GM21447 (cell line): ENCODE measurements around the gene PCCA.
A peak's percentile ranks its signal among the peaks of the same experiment; 100 is the strongest.
"Not testable (repeated sequence)": the region's sequence is repeated elsewhere in the genome, so short reads cannot be mapped to it uniquely, and the experiment has no call there.

ENCODE experiments used
- ATAC-seq: cut with Tn5 transposase; IDR thresholded peaks from one replicate; pipeline ENCODE4 v1.9.1; 2021; ENCODE audit not compliant: unreplicated experiment

The PCCA gene

DNA sequence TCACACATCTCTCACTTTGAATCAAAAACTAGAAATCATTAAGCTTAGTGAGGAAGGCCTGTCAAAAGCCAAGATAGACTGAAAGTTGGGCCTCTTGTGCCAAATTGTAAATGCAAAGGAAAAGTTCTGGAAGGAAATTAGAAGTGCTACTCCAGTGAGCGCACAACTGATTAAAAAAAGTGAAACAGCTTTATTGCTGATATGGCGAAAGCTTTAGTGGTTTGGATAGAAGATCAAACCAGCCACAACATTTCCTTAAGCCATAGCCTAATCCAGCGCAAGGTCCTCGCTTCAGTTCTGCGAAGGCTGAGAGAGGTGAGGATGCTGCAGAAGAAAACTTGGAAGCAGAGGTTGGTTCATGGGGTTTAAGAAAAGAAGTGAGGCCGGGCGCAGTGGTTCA is 7.6 kb downstream of the PCCA start:
- no peak for ATAC-seq

DNA sequence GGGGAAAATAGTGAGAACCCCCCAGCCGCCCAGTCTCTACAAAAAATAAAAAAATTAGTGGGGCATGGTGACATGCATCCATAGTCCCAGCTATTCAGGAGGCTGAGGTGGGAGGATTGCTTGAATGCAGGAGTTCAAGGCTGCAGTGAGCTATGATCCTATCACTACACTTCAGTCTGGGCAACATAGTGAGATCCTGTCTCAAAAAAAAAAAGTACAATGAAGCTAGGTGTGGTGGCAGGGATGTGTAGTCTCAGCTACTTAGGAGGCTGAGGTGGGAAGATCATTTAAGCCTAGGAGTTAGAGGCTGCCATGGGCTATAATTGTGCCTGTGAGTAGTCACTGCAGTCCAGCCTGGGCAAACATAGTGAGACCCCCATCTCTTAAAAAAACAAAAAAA is 8.9 kb downstream of the PCCA start:
- no peak for ATAC-seq

DNA sequence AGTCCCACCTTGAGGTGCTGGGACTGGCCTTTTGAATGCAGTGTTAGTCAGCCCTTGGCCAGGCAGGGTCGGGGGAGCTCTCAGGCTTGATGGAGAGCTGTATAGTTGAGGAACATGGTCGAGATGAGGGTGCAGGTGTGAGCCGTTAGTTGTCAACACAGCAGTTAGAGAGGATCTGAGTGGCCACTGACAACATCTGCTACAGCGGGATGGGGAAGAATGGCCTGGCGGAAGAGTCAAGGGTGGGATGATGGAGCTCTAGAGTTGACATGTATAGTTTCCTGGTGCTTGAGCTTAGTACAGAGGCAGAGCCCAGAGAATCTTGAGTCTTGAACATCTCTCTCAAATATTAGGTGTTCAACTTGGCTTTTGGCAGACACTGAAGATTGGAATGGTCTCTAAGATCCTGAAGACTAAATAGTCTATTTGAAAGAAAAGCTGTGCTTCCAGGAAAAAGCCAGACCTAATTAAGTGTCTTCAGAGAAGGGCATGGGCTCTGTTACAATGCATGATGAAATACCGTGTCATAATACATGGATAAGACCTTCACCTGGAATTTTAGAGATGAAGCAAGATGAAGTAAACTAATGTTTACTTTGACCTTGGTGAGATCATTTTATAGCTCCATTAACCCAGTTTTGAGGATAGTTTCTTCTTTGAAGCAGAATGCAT is 9.7 kb downstream of the PCCA start:
- no peak for ATAC-seq

DNA sequence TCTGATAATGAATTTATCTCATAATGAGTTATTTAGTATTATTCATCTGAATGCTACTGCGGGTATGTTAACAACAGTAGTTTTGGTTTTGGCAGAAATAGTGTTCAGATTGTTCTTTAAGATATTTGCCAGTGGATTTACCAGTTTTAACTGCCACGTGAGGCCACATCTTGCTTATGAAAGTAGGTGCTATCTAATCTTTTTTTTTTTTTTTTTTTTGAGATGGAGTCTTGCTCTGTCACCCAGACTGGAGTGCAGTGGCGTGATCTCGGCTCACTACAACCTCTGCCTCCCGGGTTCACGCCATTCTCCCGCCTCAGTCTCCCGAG is 10.2 kb downstream of the PCCA start:
- ATAC-seq: not testable (repeated sequence)

DNA sequence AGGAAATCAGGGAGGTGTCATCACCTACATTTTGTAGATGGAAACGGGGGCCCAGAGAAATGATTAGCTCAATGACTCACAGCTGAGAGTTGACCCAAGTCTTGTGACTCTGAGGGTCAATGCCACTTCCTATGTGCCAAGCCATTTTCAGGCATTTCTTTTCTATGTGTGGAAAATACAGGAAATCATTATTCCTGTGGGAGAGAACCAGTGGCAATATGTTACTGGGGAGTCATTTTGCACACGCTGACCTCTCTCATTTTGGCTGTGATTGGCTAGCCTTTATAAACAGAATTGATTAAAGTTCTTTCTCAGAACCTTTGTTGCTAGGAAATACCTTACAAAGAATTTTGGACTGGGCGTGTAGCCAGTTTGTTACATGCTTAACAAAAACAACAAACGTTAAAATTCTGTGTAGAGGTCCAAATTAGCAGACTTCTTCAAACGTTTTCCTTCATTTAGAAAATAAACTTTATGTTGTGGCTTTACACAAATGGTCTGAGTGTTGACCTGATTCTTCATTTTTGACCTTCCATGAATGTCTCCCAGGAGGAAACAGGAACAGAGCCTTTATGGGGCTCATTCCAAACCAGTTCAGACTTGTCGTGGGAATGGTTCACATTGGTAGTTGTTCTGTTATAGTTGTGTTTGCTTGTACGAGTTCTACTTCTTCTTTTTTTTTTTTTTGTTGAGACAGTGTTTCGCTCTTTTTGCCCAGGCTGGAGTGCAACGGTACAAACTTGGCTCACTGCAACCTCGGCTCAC is 11.4 kb downstream of the PCCA start:
- no peak for ATAC-seq

DNA sequence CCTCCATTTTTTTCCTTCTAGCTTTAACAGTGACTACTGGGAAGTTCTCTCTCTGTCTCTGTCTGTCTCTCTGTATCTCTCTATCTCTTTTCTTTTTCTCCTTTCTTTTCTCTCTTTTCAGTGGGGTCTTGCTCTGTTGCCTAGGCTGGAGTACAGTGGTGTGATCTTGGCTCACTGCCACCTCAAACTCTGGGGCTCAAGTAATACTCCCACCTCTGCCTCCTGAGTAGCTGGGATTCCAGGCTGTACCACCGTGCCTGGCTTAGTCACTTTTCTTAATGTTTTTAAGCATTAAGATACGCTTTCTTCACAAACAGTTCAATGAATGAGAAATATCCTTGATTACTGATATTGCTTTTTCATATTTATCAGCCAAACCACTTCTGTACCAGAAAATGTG is 13.1 kb downstream of the PCCA start:
- no peak for ATAC-seq

DNA sequence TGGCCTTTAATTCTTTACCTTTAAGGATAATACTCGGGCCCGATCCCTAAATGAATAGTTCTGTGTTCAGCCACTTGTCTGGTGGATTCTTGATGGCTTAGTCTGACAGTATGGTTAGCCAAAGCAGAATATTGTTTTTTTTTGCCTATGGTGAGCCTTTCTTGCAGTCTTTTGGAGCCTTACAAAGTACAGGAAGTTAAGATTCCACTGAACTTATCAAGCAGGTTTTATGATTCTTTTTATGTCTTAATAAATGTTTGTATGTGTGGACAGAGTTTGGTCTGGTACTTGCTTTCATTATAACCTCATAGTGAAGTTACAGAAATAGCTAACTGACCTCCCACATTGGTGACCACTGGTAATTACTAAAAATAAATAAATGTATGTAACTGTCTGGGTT is 17.1 kb downstream of the PCCA start:
- ATAC-seq: no peak

DNA sequence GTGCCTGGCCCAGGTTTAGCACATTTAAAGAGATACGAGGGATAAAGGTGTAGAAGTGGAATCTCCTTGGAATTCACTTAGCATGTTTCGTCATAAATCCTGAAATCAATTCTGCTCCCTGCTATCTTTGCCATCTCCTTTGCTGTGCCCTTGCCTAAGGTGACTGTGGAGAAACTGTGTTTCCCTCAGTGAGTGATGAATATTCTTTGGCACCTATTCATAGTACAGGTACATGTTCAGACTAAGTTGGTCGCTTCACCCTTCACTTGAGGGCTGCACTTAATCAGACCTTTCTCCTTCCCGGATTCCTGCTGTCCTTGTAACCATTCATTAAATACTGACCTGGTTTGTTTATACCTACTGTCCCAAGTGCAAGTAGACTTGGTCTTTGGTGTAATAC is 17.8 kb downstream of the PCCA start:
- ATAC-seq: no peak

DNA sequence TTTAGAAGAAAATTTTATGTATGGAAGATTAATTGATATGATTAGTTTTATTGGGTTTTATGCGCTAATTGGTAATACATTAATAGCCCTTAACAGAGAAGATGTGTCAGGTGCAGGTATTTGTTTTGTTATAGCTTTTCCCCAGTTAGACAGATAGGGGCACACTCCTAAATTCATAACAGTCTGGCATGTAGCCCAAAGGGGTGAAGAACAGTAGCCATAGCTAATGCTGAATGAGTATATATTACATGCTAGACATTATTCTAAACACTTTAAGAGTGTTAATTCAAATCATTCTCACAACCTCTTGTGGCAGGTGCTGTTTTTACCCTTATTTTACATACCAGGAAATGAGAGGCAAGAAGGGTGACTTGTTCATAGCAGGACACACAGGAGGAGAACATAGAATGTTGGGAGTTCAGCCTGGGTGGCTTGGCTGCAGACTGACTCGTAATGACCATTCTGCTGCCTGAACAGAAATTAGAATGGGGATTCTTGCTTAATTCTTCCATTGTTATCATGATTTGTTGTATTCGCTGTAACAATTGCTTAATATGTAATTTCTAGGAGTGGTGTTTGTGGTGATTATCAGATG is 20.1 kb downstream of the PCCA start:
- peak; percentile 79 for ATAC-seq

DNA sequence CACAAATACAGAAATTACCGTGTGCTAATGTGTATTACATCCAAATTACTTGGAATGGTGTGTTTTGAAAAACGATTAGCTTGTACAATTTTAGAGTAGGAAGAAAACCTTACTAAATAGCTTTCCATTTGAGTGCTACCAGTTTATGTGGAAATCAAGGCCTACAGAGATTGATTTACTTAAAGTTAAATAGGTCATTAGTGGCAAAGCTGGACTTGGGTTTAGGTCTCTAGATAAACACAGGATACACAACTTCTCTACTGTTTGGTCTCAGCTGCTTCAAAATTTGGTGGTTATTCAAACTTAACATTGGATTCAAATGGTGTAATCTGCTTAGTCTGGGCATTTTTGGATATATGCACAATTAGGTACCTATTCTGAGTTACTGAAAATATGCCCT is 21.4 kb downstream of the PCCA start:
- ATAC-seq: no peak

DNA sequence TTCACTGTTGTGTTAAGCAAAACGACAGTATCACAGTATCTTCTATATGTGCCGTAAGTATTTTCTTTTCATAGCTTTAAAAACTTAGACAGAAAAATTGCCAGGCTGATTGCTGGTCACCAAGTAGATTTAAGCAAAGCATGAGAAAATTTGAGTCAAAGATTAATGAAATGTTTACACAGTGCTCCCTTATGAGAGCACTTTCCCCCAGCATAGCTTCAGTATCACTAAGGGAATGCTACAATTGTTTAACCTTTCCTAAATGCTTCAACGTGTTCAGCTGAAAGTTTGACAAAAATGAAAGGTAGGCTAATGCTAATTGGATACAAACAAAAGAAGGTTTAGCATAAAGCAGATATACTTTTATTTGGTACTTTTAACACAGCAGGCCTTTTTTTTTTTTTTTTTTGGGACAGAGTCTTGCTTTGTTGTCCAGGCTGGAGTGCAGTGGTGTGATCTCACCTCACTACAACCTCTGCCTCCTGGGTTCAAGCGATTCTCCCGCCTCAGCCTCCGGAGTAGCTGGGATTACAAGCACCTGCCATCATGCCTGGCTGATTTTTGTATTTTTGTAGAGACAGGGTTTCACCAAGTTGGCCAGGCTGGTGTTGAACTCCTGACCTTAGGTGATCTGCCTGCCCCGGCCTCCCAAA is 23.4 kb downstream of the PCCA start:
- ATAC-seq: no peak

DNA sequence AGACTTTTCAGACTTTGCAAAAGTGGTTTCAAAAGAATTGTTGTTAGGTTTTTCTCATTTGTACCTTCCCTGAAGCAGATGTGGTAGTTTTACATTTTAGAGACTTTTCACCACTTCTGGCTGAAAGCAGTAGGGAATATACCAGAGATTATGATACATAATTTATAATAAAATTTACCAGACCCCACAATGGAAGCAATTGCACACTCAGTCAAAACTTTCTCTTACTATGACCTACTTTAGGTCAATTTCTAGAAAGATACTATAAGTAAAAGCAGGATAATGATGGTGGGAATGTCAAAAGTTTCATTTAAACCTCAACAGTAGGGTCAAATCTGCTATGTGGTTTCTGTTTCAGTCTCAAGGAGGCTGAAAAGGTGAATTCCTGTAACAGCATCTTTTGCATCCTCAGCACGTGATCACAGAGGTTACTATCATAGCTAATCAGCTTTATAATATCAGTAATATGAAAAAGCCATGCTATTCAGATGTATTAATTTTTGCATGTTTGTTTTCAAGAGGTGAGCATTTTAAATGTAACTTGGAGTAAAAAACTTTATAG is 26.9 kb downstream of the PCCA start:
- no peak for ATAC-seq

DNA sequence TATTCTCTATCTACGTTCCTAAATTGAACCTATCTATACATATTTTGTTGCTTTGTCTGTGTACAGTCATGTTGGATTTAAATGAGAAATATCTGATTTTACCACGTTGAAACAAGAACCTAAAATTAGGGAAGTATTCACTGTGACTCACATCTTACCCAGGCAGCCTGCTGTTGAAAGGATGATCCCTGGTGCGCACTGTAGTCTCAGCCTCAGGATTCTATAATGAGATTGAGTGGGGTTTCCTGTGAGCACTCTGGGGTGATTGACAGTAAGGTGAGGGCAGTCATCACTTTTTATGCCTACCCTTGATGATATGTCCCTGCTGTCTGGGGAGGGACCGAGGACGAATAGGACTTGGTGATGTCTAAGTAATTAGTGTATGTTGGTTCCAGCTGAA is 35.4 kb downstream of the PCCA start:
- no peak for ATAC-seq

DNA sequence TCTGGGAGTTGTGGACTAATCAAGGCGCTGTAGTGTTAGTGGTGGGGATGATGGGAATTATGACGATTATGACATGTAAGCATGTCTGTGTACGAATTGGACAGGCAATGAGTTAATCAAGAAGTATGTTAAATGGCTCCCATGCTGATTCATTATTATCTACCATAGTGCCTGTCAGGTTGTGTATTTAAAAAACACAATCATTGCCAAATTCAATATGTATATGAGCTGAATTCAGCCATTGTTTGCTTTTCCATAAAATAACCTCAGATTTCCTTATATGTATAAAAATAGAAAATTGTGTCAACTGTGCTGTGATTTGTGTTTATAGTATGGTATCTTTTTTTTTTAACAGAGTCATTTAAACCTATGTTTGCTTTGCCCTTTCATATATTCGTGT is 37.1 kb downstream of the PCCA start:
- no peak for ATAC-seq

DNA sequence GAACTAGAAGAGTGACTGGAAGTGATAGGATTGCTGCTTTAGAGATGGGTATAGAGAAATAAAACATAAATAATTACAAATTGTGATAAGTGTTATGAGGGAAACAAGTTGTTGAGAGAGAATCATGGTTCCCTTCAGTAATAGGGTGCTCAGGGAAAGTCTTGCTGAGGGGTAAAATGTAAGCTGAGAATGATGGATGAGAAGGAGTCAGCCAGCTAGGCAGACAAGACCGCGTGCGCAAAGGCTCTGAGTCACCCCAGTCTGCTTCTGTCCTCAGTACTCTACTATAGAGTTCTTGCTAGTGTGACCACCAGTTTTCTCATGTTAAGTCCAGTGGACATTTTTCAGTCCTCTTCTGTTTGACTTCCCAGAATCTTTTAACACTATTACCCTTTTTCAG is 39.5 kb downstream of the PCCA start:
- ATAC-seq: no peak

DNA sequence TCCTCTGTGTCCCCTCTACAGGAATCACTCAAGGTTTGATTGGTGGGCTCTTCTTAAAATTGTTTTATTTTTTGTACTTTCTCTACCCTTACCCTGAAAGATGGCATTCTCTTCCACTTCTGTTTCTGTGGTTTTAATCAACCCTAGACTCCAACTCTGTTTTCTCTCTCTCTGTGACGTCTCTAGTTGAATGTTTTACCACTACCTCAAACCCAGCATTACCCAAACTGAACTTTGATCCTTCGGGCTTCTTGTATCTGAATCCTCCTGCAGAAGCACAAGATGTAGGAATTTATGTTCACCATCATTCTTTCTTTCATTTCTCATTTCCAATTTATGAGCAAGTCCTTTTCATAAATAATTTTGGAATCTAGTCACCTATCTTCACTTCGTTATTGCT is 39.9 kb downstream of the PCCA start:
- ATAC-seq: no peak

DNA sequence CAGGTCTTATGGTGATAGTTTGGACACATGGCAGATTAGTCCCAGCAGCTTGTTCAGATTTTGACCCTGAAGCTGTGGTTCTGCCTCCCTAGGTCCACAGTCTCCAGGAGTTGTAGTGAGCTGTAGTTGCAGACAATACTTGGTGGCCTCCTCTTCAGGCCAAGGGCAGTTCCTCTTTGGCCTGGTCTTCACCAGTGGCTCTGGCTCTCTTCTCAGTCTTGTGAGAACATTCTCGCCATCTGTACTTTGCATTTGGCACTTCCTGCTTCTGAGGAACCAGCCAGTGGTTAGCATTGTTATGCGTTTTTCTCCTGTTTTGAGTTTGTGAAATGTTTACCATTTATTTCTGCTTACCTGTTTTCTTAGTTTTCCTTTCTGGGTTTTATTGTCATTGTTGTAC is 40.7 kb downstream of the PCCA start:
- peak; percentile 85 for ATAC-seq

DNA sequence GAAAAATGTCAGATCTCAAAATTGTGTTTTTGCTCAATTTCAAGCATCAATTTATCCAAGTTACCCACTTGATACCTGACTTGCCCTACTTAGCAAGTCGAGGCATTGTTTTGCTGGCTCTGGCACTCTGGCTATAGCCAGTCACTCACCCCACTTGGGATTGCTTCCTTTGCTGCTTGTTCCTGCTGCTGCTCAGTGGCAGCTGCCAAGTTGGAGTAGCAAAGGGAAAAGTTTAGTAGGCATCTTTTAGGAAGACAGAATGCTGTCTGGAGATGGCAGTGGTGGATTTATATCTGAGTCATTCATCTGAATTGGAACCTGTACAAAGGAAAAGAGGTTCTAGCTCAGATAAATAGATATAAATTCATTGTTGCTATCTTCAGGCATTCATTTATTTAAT is 41.2 kb downstream of the PCCA start:
- ATAC-seq: no peak

DNA sequence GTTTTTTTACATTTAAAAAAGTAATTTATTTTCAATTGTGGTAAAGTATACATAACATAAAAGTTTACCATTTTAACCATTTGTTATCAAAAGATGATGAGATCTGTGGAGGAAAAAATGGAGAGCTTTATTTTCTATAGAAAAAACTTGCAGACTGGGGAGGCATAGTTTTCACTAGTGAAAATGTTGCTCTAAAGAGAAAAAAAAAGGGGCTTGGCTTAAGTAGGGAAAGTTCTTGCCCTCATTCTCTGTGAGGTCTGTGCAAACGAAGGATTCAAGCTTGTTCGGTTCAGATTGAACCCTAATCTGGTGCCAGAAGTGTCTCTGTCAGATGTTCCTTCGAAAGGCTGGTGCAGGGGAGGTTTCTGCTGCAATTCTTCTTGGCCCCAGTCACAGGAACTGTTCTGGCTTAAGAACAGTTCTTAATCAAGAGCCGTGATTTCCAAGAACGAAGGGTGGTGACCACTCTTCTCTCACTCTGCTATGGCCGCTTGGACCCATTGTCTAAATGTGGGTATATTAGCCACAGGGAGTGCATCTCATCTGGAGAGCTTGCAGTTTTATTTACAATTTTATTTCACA is 42.1 kb downstream of the PCCA start:
- ATAC-seq: no peak

DNA sequence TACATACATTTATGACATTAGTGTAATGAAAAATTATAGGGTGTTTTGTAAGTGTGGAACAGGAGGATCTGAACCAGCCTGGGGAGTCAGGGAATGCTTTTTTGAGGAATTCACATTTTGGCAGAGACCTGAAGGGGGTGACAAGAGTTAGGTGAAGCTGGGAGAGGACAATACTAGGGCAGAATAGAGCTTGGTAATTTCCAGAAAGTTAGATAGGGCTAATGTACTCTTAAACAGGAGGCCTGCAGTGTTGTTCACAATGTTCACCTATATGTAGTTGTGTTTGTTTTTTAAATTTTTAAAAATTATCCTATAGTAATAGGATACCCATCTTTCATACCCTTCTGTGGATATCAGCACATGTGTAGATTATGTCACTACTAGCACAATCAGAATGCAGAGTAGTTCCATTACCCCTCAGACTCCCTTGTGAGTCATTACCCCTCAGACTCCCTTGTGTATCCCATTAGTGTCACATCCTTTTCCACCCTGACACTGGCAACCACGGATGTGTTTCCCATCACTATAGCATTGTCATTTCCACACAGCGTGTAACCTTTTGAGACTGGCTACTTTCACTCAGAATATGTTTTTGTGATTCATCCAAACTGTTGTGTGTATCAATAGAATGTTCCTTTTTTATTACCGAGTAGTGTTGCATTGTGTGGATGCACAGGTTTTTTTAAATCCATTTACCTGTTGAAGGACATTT is 43.1 kb downstream of the PCCA start:
- ATAC-seq: no peak
